GF-D8 (cell line): ENCODE data around the gene KY.
A peak's percentile ranks its signal among the peaks of the same experiment; 100 is the strongest.

Experiments
- DNase-seq: peaks from one replicate; lab custom pipeline; 2025; lab: John Stamatoyannopoulos, UW

Gene KY

GRCh38 chr3:134619301-134619615 is 31.6 kb downstream of the KY start:
- no peak for DNase-seq

GRCh38 chr3:134618478-134619300 is 32.1 kb downstream of the KY start:
- DNase-seq = no peak

- no peak for DNase-seq
Observed at GRCh38 chr3:134617608-134618477, 33.0 kb downstream of the KY start.

GRCh38 chr3:134615743-134616142 is 35.1 kb downstream of the KY start:
- no peak for DNase-seq

- DNase-seq = no peak
Observed at GRCh38 chr3:134614955-134615354, 35.9 kb downstream of the KY start.

- DNase-seq = no peak
Observed at GRCh38 chr3:134613006-134613520, 37.8 kb downstream of the KY start.

GRCh38 chr3:134611516-134611915 is 39.3 kb downstream of the KY start:
- no peak for DNase-seq

GRCh38 chr3:134610432-134611385 is 40.1 kb downstream of the KY start:
- no peak for DNase-seq

- no peak for DNase-seq
Observed at GRCh38 chr3:134609821-134610431, 40.9 kb downstream of the KY start.

GRCh38 chr3:134608771-134609435 is 41.9 kb downstream of the KY start:
- DNase-seq = no peak

- DNase-seq = no peak
Observed at GRCh38 chr3:134608023-134608770, 42.6 kb downstream of the KY start.

GRCh38 chr3:134607054-134608022 is 43.5 kb downstream of the KY start:
- peak; percentile 97 for DNase-seq

- DNase-seq = peak; percentile 98
Observed at GRCh38 chr3:134606033-134607025, 44.5 kb downstream of the KY start.

GRCh38 chr3:134605556-134605955 is 45.3 kb downstream of the KY start:
- peak; percentile 54 for DNase-seq

GRCh38 chr3:134603956-134604355 is 46.9 kb downstream of the KY start:
- no peak for DNase-seq

- DNase-seq = peak; percentile 75
Observed at GRCh38 chr3:134603480-134603879, 47.3 kb downstream of the KY start.

GRCh38 chr3:134602440-134602814 is 48.4 kb downstream of the KY start:
- DNase-seq = no peak
